ENCODE results near the gene CD300LF. TPM values are rescaled to one million over a fixed set of nuclear protein-coding genes. Genes with fewer than 3 reads are reported as not detected.

Gene CD300LF
- total RNA-seq, 6 experiments from 2014 or later, result 0.44 to 2.6 (median 0.74) TPM; not detected in 1

GRCh38 chr17:74731347-74731605, 18.6 kb upstream of the CD300LF start:
- 14% methylated on average over 1 of the region's 4 CpGs for WGBS (ENCODE audit: insufficient coverage, low coverage, low lambda C conversion rate, missing lambda C conversion rate)

GRCh38 chr17:74730491-74731346, 18.0 kb upstream of the CD300LF start:
- no peak for TF ChIP-seq CTCF (IDR thresholded peaks at IDR 0.05)
- TF ChIP-seq POLR2A (IDR thresholded peaks at IDR 0.05), result no peak
- Histone ChIP-seq H3K9me3 (no peaks in the 10 kb centered on the region), H3K36me3 (no peaks in the 10 kb centered on the region), H3K4me3 (no peak overlapping the region), H3K27ac (no peak overlapping the region), H3K4me1 (no peaks in the 10 kb centered on the region), H3K27me3 (no peaks in the 10 kb centered on the region)
- 57% methylated on average over 5 of the region's 16 CpGs for WGBS (ENCODE audit: insufficient coverage, low coverage, low lambda C conversion rate, missing lambda C conversion rate)
- intact Hi-C loops (cut with DNase I), result no loop called here
- ATAC-seq (peak in 3 of 4 donors; percentile 26 to 44 (median 35)), DNase-seq (no peak)

More at GRCh38 chr17:74731347-74731605, 18.6 kb upstream of the CD300LF start:
- Histone ChIP-seq H3K36me3 (no peaks in the 10 kb centered on the region), H3K27me3 (no peaks in the 10 kb centered on the region), H3K4me1 (peaks cover 0 to 4% (median 2%) of the 10 kb centered on the region in 4 donors), H3K27ac (no peak overlapping the region), H3K4me3 (no peak overlapping the region), H3K9me3 (no peaks in the 10 kb centered on the region)
- intact Hi-C loops (cut with DNase I), result no loop called here
- DNase-seq (no peak), ATAC-seq (no peak)
- TF ChIP-seq POLR2A (IDR thresholded peaks at IDR 0.05) (no peak), CTCF (IDR thresholded peaks at IDR 0.05) (no peak)

- intact Hi-C loops (cut with DNase I), result no loop called here
- H3K4me1 ChIP-seq, result no peaks in the 10 kb centered on the region
- no peaks in the 10 kb centered on the region for H3K9me3 ChIP-seq
- no peak for ATAC-seq
- H3K27ac ChIP-seq, result no peak overlapping the region
- H3K27me3 ChIP-seq, result no peaks in the 10 kb centered on the region
- H3K4me3 ChIP-seq, result no peak overlapping the region
- H3K36me3 ChIP-seq, result no peaks in the 10 kb centered on the region
- DNase-seq, result no peak
- no peak for TF ChIP-seq POLR2A (IDR thresholded peaks at IDR 0.05)
- no peak for TF ChIP-seq CTCF (IDR thresholded peaks at IDR 0.05)
- WGBS (ENCODE audit: insufficient coverage, low coverage, low lambda C conversion rate, missing lambda C conversion rate), result 100% methylated on average over 1 of the region's 15 CpGs
Observed at GRCh38 chr17:74729866-74730265, 17.1 kb upstream of the CD300LF start.

DNA sequence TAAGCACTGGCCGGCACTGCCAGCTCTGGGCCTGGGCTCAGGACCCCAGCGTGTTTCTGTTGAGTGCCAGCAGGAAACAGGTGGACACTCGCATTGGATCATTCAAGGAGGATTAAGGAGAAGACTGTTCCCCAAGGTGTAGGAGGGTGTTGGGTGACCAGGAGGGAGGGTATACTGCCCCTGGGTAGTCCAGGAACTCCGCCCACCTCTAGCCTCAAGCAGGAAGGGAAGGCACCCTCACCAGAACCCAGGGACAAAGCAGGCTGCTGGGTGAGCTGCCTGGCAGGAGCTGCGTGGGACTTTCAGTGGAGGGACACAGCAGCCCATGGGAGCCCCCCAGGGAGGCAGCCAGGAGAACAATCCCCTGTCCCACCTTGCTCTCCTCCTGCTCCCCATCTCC, 16.6 kb upstream of the CD300LF start:
- no peak for DNase-seq

More for the DNA sequence above, 16.6 kb upstream of the CD300LF start:
- TF ChIP-seq POLR2A (IDR thresholded peaks at IDR 0.05), result no peak
- no peak for TF ChIP-seq CTCF (IDR thresholded peaks at IDR 0.05)
- no peak for ATAC-seq
- WGBS (ENCODE audit: insufficient coverage, low coverage, low lambda C conversion rate, missing lambda C conversion rate), result 90% methylated on average over 2 of the region's 5 CpGs
- intact Hi-C loops (cut with DNase I), result no loop called here
- H3K4me1 ChIP-seq, result no peaks in the 10 kb centered on the region
- H3K27me3 ChIP-seq, result no peaks in the 10 kb centered on the region
- H3K36me3 ChIP-seq, result no peaks in the 10 kb centered on the region
- H3K9me3 ChIP-seq, result no peaks in the 10 kb centered on the region
- no peak overlapping the region for H3K4me3 ChIP-seq
- no peak overlapping the region for H3K27ac ChIP-seq
